Coronary artery (tissue), 2 donors: ENCODE data around the gene ANKRD29.

Experiments
- DNase-seq: peaks from one replicate; pipeline ENCODE4 v3.0.0-alpha.2; 2017; ENCODE audit warnings: low spot score
- H3K27ac ChIP-seq, 2 donors: fragments of 200-600 bp; sonication (generic); one replicate each; pipeline ENCODE4 v1.5.1; 2016 to 2019
- H3K4me3 ChIP-seq: fragments of 200-600 bp; sonication (generic); 2 replicates; pipeline ENCODE4 v1.5.1; 2016; ENCODE audit warnings: mild to moderate bottlenecking, moderate library complexity
- TF ChIP-seq, protein P1 (sequence below): fragments of 200-600 bp; sonication (generic); IDR thresholded peaks from one replicate; pipeline ENCODE4 v1.5.1; 2019; ENCODE audit warnings: antibody characterized with exemption

The ANKRD29 gene, protein sequence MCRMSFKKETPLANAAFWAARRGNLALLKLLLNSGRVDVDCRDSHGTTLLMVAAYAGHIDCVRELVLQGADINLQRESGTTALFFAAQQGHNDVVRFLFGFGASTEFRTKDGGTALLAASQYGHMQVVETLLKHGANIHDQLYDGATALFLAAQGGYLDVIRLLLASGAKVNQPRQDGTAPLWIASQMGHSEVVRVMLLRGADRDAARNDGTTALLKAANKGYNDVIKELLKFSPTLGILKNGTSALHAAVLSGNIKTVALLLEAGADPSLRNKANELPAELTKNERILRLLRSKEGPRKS

DNA sequence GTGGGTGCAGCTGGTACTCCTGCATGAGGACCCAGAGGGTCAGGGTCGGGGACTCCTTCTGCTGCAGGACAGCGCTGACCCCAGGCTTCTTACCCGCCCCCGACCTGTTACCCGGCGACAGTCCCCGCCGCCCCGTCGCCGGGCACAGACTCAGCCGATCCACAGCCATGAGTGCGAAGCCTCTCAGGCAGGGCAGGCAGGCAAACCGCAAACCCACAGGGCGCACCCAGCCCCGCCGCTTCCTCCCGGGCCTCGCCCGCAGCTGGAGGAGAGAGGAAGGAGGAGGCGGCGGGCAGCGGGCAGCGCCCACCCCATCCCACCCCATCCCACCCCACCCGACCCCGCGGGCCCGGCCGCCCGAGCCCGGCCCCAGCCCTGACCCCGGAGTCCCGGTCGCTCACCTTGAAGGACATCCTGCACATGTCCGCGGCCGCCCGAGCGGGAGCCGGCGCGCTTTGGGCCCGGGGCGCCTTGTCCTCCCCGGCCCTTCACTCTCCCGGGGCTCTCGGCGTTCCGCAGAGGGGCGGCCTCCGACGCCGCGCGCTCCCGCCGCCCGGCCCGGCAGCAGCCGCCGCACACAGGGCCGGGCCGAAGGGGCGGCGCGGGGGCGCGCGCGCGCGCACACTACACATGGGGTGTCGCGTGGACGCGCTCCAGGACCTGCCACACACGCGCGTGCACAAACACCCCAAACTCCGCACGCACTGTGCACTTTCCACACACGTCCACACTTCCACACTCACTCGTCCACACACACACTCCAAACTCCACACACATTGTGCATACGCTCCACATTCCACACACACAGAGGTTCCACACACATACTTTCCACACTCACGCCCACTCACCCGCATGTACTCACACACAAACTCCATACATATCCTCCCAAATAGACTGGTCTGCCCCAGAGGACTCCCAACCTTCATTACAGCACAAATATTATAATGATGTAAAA is at the start of gene ANKRD29:
Gene ANKRD29, minus strand, starts transcription at position 603 of the 955 bp plus-strand sequence. Its CDS starts 181 bp downstream, at position 422.
- Histone ChIP-seq H3K27ac (peak within 1 kb of the TSS in 1 of 2 donors; percentile 70), H3K4me3 (peak within 1 kb of the TSS; percentile 75)
- TF ChIP-seq, protein P1, sequence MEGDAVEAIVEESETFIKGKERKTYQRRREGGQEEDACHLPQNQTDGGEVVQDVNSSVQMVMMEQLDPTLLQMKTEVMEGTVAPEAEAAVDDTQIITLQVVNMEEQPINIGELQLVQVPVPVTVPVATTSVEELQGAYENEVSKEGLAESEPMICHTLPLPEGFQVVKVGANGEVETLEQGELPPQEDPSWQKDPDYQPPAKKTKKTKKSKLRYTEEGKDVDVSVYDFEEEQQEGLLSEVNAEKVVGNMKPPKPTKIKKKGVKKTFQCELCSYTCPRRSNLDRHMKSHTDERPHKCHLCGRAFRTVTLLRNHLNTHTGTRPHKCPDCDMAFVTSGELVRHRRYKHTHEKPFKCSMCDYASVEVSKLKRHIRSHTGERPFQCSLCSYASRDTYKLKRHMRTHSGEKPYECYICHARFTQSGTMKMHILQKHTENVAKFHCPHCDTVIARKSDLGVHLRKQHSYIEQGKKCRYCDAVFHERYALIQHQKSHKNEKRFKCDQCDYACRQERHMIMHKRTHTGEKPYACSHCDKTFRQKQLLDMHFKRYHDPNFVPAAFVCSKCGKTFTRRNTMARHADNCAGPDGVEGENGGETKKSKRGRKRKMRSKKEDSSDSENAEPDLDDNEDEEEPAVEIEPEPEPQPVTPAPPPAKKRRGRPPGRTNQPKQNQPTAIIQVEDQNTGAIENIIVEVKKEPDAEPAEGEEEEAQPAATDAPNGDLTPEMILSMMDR, result no peak
- no peak for DNase-seq

DNA sequence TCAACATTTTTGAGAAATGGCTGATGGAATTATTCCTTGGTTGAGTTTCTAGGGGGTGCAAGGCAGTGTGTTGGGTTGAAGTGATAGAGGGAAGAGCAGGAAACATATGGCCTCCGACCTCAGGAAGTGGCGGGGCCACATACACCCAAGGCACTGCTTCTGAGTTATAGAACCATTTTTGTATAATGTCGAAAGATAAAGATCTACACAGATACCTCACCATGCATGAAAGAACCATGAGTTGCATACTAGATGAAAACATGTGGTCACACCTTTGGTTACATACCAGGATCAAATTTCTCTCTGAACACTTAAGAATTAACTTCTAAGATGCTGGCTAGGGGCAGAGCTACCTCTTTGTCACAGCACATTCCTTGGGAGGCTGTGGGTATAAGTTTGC is 49.7 kb upstream of the ANKRD29 start:
- Histone ChIP-seq H3K27ac (no peak overlapping the region), H3K4me3 (no peak overlapping the region)
- DNase-seq, result no peak
- TF ChIP-seq, protein P1, result no peak

DNA sequence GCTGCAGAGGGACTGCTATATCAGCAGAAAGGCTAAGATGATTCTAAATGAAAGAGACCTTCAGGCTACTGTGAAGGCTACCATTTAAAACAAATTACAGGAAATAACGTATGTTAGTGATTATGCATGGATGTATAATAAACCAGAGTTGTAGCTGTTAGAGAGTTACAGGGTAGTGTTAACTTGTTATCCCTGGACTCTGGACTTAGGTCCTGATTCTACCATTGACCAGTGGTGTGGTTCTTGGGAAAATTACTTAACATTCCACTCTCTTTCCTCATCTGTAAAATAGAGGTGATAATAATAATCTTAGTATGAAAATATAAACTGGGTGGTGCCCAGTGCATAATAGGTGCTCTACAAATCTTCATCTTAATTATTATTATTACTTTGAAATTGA is 48.7 kb upstream of the ANKRD29 start:
- no peak overlapping the region for H3K4me3 ChIP-seq
- TF ChIP-seq, protein P1, result no peak
- H3K27ac ChIP-seq, result no peak overlapping the region
- no peak for DNase-seq

DNA sequence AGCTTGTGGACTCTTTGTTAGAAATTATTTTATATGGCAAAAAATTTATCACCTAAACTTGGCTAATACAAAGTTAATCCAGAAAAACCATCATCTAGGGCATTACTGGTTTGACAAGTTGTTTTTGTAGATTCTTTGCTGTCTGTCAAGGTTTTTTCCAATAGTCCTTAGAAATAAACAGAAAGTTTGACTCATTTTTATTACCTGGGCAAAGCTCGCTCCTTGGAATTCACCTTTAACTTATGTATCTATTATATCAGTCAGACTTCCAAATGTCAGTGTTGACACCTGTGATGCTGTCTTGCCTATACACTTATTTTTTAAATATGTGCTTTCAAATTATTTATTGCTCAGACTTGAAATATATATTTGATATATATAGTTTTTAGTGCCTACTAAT is 48.2 kb upstream of the ANKRD29 start:
- no peak overlapping the region for H3K27ac ChIP-seq
- H3K4me3 ChIP-seq, result no peak overlapping the region
- no peak for DNase-seq
- TF ChIP-seq, protein P1, result no peak

DNA sequence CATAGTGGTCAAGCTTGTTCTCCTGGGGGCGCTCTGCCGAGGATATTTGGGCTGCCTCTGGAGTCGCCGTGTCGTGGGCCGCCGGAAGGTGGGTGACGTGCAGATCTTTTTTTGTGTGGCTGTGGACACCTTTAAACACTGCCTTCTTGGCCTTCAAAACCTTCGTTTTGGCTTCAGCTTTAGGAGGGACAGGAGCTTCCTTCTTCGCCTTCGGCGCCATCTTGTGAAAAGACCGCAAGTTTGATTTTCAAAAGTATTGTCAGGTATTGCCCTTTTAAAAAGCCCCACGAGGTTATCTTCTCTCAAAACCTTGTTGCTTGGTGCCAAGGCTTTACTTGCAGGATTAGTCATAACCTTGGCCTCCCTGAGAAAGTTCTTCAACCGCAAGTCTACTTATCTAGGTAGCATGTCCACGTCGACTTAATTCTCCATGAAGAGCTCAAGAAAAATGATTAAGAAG is 47.4 kb upstream of the ANKRD29 start:
- no peak overlapping the region for H3K27ac ChIP-seq
- peak; percentile 21 for DNase-seq
- TF ChIP-seq, protein P1, result no peak
- no peak overlapping the region for H3K4me3 ChIP-seq

DNA sequence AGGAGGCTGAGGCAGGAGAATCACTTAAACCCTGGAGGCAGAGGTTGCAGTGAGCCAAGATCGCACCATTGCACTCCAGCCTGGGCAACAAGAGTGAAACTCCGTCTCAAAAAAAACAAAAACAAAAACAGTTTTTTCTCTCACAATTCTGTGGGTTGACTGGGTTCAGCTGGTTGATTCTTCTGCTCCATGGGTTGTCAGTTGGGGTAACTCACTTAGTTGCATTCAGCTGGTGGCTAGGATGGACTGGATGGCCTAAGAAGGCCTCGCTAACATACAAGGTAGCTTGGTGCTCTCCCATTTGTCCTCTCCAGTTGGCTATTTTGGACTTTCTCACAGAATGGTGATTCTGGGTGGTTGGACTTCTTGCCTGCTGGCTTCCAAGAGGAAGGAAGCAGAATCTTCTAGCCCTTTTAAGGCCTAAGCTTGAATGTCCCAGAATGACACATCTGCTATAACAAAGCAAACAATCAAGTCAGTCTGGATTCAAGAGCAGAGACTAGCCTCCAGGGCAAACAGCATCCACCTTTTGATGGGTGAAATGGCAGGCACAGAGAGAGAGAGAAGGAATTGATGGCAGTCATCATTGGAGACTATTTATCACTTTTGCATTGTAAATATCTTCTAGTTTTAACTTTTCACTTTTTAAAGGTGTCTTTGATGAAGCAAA is 44.4 kb upstream of the ANKRD29 start:
- TF ChIP-seq, protein P1, result no peak
- no peak overlapping the region for H3K27ac ChIP-seq
- no peak overlapping the region for H3K4me3 ChIP-seq
- DNase-seq, result peak; percentile 9
